Muscle of leg (tissue), 11 donors: ENCODE results near the gene RNASE8. TPM values are rescaled to one million over a fixed set of nuclear protein-coding genes. Genes with fewer than 3 reads are reported as not detected.

ENCODE experiments used
- DNase-seq: peaks from one replicate; pipeline ENCODE4 v3.0.0; 2013
- H3K27ac ChIP-seq: one replicate; pipeline ENCODE4 v1.5.1; 2013; ENCODE audit warnings: mild to moderate bottlenecking, low read length, control low read depth
- H3K27me3 ChIP-seq: one replicate; pipeline ENCODE4 v1.6.1; 2013; ENCODE audit warnings: low read length; ENCODE audit not compliant: control insufficient read depth, insufficient read depth
- H3K36me3 ChIP-seq: one replicate; pipeline ENCODE4 v1.6.1; 2013; ENCODE audit warnings: low read length; ENCODE audit not compliant: control insufficient read depth, insufficient read depth
- H3K4me1 ChIP-seq: one replicate; pipeline ENCODE4 v1.6.1; 2013; ENCODE audit warnings: low read length; ENCODE audit not compliant: control insufficient read depth, insufficient read depth
- H3K4me3 ChIP-seq: one replicate; pipeline ENCODE4 v1.5.1; 2013; ENCODE audit warnings: low read length, control low read depth
- H3K9me3 ChIP-seq: replicated peaks from 2 replicates; pipeline ENCODE4 v1.6.1; 2013; ENCODE audit warnings: low read depth, low read length; ENCODE audit not compliant: control insufficient read depth
- WGBS: methylation state at CpG from one replicate; pipeline ENCODE4 v1.1.5; 2013; ENCODE audit warnings: missing lambda C conversion rate; ENCODE audit not compliant: insufficient coverage; 5-methylcytosine and 5-hydroxymethylcytosine counted together
- polyA plus RNA-seq, 8 donors: library from polyadenylated mRNA; unstranded; fragments of 120-200 nt; gene quantifications; one replicate each; pipeline versions ENCODE4 v1.2.1 to v1.2.3, GENCODE V29; 2013; ENCODE audit warnings: inconsistent platforms in 1 of 8, low replicate concordance in 1 of 8; ENCODE audit not compliant: insufficient read length in 8 of 8, insufficient read depth in 1 of 8
- total RNA-seq: library from RNA; stranded (reverse); fragments of 120-200 nt; gene quantifications from one replicate; pipeline ENCODE4 v1.2.4, GENCODE V29; 2013

RNASE8 gene
- total and polyA plus RNA-seq, 9 donors, result not detected

- no peak overlapping the region for H3K4me3 ChIP-seq
- H3K27ac ChIP-seq, result no peak overlapping the region
- H3K27me3 ChIP-seq, result no peaks in the 10 kb centered on the region
- H3K4me1 ChIP-seq, result peaks cover 26% of the 10 kb centered on the region
- no peaks in the 10 kb centered on the region for H3K9me3 ChIP-seq
- peaks cover 67% of the 10 kb centered on the region for H3K36me3 ChIP-seq
- no CpG with 5 or more reads among the region's 1 CpG for WGBS
- no peak for DNase-seq
These were observed 38.3 kb upstream of the RNASE8 start for GRCh38 chr14:21019366-21019765.

- H3K27ac ChIP-seq, result no peak overlapping the region
- H3K4me1 ChIP-seq, result peaks cover 27% of the 10 kb centered on the region
- peaks cover 2% of the 10 kb centered on the region for H3K27me3 ChIP-seq
- peaks cover 66% of the 10 kb centered on the region for H3K36me3 ChIP-seq
- H3K4me3 ChIP-seq, result no peak overlapping the region
- DNase-seq, result no peak
- WGBS, result 88% methylated on average over 1 of the region's 5 CpGs
- H3K9me3 ChIP-seq, result no peaks in the 10 kb centered on the region
These were observed 36.6 kb upstream of the RNASE8 start for GRCh38 chr14:21020977-21021545.

GRCh38 chr14:21022686-21023085 is 34.9 kb upstream of the RNASE8 start:
- H3K4me3 ChIP-seq, result no peak overlapping the region
- H3K4me1 ChIP-seq, result peaks cover 38% of the 10 kb centered on the region
- no peak for DNase-seq
- peaks cover 2% of the 10 kb centered on the region for H3K27me3 ChIP-seq
- no peaks in the 10 kb centered on the region for H3K9me3 ChIP-seq
- H3K36me3 ChIP-seq, result peaks cover 50% of the 10 kb centered on the region
- H3K27ac ChIP-seq, result no peak overlapping the region
- WGBS, result 95% methylated on average over 2 of the region's 5 CpGs

- Histone ChIP-seq H3K27ac (peak overlapping the region; percentile 3), H3K4me1 (peaks cover 38% of the 10 kb centered on the region), H3K4me3 (peak overlapping the region; percentile 61), H3K9me3 (no peaks in the 10 kb centered on the region), H3K36me3 (peaks cover 45% of the 10 kb centered on the region), H3K27me3 (peaks cover 2% of the 10 kb centered on the region)
- WGBS, result 70% methylated on average over 3 of the region's 7 CpGs
- DNase-seq, result peak; percentile 48
These were observed 34.4 kb upstream of the RNASE8 start for GRCh38 chr14:21023174-21023573.

GRCh38 chr14:21023817-21024584 is 33.6 kb upstream of the RNASE8 start:
- H3K27me3 ChIP-seq, result peaks cover 2% of the 10 kb centered on the region
- H3K36me3 ChIP-seq, result peaks cover 37% of the 10 kb centered on the region
- H3K4me3 ChIP-seq, result peak overlapping the region; percentile 61
- H3K4me1 ChIP-seq, result peaks cover 38% of the 10 kb centered on the region
- no peaks in the 10 kb centered on the region for H3K9me3 ChIP-seq
- peak overlapping the region; percentile 39 for H3K27ac ChIP-seq
- WGBS, result 33% methylated on average over 4 of the region's 17 CpGs
- no peak for DNase-seq

GRCh38 chr14:21024585-21025370 is 32.8 kb upstream of the RNASE8 start, which contains the start of gene NDRG2:
Gene NDRG2, minus strand, starts transcription at chr14:21025061. Its CDS starts 1,746 bp downstream, at chr14:21023315.
- DNase-seq, result peak; percentile 87
- H3K27ac ChIP-seq, result peak within 1 kb of the TSS; percentile 92
- H3K4me1 ChIP-seq, result peaks cover 38% of the 10 kb centered on the region
- no peaks in the 10 kb centered on the region for H3K9me3 ChIP-seq
- H3K36me3 ChIP-seq, result peaks cover 29% of the 10 kb centered on the region
- peaks cover 2% of the 10 kb centered on the region for H3K27me3 ChIP-seq
- H3K4me3 ChIP-seq, result peak within 1 kb of the TSS; percentile 61
- WGBS, result under 1% methylated on average over 35 of the region's 72 CpGs

- peaks cover 38% of the 10 kb centered on the region for H3K4me1 ChIP-seq
- H3K9me3 ChIP-seq, result no peaks in the 10 kb centered on the region
- WGBS, result 3% methylated on average over 30 of the region's 58 CpGs
- peak overlapping the region; percentile 61 for H3K4me3 ChIP-seq
- peak; percentile 70 for DNase-seq
- peak overlapping the region; percentile 92 for H3K27ac ChIP-seq
- peaks cover 2% of the 10 kb centered on the region for H3K27me3 ChIP-seq
- peaks cover 23% of the 10 kb centered on the region for H3K36me3 ChIP-seq
These were observed 32.0 kb upstream of the RNASE8 start for GRCh38 chr14:21025371-21026273.

GRCh38 chr14:21026274-21026987 is 31.2 kb upstream of the RNASE8 start:
- Histone ChIP-seq H3K9me3 (no peaks in the 10 kb centered on the region), H3K27me3 (peaks cover 2% of the 10 kb centered on the region), H3K27ac (peak overlapping the region; percentile 86), H3K4me3 (peak overlapping the region; percentile 61), H3K4me1 (peaks cover 39% of the 10 kb centered on the region), H3K36me3 (peaks cover 15% of the 10 kb centered on the region)
- 70% methylated on average over 2 of the region's 7 CpGs for WGBS
- peak; percentile 46 for DNase-seq

- DNase-seq, result no peak
These were observed 30.7 kb upstream of the RNASE8 start for GRCh38 chr14:21026988-21027315.

More at GRCh38 chr14:21026988-21027315, 30.7 kb upstream of the RNASE8 start:
- no peaks in the 10 kb centered on the region for H3K9me3 ChIP-seq
- H3K27ac ChIP-seq, result peak overlapping the region; percentile 86
- peaks cover 10% of the 10 kb centered on the region for H3K36me3 ChIP-seq
- 50% methylated on average over 2 of the region's 3 CpGs for WGBS
- H3K4me1 ChIP-seq, result peaks cover 43% of the 10 kb centered on the region
- H3K4me3 ChIP-seq, result no peak overlapping the region
- peaks cover 2% of the 10 kb centered on the region for H3K27me3 ChIP-seq
